OCI-M2 (cell line): ENCODE data around the gene ACSM6.
"Not testable (repeated sequence)": the region's sequence is repeated elsewhere in the genome, so short reads cannot be mapped to it uniquely, and the experiment has no call there.

Experiments
- DNase-seq: peaks from one replicate; lab custom pipeline; 2025; ENCODE audit not compliant: unreplicated experiment; lab: John Stamatoyannopoulos, UW

Gene ACSM6

GRCh38 chr10:95193944-95194343, at the start of gene ACSM6:
ACSM6 (plus strand) TSS chr10:95194238; CDS start chr10:95194486, 248 bp downstream.
- DNase-seq, result no peak

- no peak for DNase-seq
These were observed 25.3 kb upstream of the ACSM6 start for GRCh38 chr10:95168694-95169093.

DNA sequence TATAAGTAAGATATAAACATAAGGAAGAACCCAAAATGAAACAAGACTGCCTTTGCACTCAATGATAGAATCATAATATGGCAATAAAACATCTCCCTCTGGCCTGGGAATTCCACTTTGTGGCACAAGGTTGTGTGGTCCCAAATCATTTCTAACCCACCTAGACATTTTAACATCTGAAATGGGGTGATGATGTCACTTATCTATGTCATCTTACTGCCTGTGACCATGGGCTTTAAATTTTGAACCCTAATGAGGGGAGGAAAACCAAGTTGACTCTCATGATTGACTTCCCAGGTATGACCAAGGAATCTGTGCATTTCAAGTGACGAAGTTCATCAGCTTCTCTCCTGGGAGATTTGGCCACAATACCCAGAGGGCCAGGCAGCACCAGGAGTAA, 24.5 kb upstream of the ACSM6 start:
- no peak for DNase-seq

DNA sequence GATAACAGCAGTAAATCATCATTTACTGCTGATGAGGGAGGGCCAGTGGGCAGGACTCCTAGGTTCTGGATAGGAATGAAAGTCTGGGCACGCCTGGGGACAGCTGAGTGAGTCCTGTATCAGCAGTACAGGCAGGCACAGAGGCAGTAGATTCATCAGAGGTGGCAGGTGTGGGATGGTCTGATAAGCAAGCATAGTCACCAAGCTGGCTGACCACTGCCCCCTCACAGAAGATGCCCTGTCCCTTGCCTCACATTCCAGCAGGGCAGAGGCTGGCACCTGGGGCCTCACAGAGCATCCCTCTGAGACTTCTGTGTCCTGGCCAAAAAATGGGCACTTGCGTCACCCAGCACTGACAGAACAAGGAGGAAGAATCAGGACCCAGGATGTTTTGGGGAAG, 23.2 kb upstream of the ACSM6 start:
- no peak for DNase-seq

DNA sequence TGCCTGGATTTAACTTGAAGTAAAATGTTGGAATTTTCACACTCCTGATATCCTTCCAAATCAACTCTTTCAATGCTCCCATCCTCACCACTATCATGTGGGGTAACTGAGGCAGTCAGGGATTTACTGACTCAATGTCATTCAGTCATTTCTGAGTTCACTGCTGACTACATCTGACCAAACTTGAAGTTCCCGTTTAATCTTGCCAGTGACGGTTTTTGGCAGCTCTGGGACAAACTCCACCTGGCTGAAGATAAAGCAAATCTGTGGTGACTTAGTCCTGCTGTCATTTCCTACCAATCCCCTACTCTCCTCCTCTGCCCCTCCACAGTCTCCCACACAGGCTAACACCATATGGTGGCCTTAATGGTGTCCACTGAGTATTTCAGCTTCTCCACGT, 22.7 kb upstream of the ACSM6 start:
- no peak for DNase-seq

GRCh38 chr10:95172851-95173250, 21.2 kb upstream of the ACSM6 start:
- no peak for DNase-seq

DNA sequence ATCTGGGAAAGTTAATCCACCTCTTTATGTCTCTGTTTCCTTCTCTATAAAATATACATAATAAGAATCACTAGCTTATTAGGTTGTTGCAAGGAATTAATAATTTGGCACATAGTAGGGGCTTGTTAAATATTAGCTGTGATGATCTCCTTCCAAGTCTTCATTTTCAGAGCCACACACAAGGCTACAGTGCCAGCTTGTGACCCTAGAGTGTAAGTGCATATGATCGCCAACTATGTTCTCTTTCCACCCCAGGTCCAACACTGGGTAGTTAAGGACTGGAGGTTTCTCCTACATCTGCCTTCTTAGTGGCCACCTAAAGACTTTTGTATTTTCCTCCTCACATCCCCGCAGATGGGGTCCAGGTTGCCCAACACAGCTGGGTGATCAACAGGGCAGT, 17.9 kb upstream of the ACSM6 start:
- DNase-seq, result no peak

DNA sequence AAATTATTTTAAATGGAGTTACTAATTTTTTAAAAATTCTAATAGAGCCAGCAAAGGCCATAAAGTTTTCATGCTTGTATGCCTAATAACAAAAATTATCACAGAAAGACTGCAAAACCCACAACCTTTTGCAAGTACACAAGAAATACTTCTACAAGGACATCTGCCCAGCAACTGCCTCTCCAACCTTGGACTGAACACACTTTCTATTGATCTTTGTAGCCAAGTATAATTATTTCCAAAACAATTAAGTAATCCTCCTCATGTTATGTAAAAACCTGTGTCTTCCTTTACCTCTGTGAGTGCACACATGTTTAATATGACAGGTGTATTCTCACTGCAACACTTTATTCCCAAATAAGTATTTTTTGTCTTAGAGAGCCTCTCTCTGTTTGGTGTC, 16.6 kb upstream of the ACSM6 start:
- no peak for DNase-seq

DNA sequence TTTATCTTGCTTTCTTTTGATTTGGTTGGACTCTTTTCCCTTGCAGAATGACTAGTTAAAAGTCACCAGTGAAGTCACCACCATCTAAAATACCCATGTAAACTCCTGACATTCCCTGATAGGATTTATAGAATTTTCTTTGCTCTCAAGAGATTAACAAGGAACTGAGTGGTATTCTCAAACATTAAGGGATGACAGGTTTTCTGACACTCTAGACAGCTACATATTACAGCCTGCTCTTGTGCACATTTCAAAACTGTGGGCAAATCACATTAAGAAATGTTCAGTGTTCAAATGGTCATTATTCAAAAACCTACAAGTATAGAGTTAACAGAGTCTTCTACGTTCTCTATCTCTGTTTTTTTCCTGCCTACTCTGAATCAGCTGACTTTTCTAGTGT, 15.8 kb upstream of the ACSM6 start:
- DNase-seq, result no peak

DNA sequence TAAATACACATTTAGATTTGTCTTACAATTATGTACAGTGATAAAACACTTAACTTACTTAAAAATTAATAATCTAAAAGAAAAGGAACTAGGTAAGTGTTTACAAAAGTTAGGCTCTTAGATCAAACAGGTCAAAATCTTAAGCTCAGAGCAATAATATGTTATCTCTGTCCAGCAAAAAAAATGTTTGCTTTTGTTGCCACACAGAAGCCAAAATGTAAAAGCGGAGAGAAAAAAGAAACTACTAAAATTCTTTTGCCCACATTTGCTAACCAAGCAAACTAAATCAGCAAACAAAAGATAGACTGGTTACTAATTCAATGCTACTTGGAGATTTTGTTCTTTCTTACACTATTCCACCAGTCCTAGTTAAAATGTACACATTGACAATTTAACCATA, 15.2 kb upstream of the ACSM6 start:
- no peak for DNase-seq

DNA sequence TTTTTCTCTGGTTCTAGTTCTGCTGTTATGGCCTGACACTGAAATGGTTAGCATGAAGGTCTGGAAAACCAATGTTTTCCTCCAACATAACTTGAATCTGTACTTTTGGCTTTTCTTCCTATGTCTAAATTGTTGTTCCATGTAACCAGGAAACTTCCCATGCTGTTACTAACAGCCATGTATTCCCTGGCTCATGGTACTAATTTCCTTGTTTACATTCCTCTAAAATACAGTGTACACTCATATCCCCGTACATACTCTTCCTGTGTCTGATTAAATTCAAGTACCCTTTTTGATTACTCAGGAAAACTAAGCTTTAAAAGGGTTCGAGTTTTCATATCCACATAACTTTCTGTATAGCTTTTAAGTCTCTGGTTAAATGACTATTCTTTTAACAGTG, 12.3 kb upstream of the ACSM6 start:
- DNase-seq, result no peak

- no peak for DNase-seq
These were observed 10.5 kb upstream of the ACSM6 start for GRCh38 chr10:95183271-95184230.

DNA sequence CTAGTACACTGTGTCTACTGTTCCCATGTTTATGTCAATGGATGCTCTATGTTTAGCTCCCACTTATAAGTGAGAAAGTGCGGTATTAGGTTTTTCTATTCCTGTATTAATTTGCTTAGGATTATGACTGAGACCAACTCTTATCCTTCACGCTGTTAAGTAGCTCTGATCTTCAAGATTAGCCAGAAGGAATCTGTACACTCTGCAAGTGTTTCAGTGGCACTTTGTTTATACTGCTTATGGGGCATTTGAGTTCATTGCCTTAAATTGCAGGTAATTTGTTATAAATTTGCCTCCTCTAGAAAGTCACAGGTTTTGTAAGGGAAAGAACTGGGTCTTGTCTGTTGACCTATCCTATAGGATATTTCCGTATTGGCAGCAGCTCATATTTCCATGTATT, 6.4 kb upstream of the ACSM6 start:
- DNase-seq, result no peak

GRCh38 chr10:95188593-95188992, 5.4 kb upstream of the ACSM6 start:
- no peak for DNase-seq

DNA sequence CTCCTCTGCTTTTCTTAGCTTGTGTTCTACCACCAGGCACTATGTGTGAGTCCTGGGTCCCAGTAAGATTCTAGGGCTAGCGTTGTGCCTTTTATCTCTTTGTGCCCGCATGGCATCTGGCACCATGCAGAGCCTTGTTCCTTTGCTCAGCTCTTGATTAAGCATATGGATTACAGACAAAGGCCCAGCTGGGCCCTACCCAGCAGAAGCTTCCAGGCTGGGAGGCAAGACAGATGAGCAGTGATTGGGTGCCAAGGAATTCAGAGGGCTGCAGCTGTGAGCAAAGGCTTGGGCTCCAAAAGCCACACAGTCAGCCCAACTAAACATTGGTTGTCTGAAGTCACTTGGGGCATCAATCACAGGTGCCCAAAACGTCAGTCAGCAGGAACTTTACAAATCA, 2.0 kb downstream of the ACSM6 start:
- no peak for DNase-seq

- no peak for DNase-seq
These were observed 7.7 kb downstream of the ACSM6 start for GRCh38 chr10:95201736-95202135.

GRCh38 chr10:95202865-95203264, 8.8 kb downstream of the ACSM6 start:
- not testable (repeated sequence) for DNase-seq

DNA sequence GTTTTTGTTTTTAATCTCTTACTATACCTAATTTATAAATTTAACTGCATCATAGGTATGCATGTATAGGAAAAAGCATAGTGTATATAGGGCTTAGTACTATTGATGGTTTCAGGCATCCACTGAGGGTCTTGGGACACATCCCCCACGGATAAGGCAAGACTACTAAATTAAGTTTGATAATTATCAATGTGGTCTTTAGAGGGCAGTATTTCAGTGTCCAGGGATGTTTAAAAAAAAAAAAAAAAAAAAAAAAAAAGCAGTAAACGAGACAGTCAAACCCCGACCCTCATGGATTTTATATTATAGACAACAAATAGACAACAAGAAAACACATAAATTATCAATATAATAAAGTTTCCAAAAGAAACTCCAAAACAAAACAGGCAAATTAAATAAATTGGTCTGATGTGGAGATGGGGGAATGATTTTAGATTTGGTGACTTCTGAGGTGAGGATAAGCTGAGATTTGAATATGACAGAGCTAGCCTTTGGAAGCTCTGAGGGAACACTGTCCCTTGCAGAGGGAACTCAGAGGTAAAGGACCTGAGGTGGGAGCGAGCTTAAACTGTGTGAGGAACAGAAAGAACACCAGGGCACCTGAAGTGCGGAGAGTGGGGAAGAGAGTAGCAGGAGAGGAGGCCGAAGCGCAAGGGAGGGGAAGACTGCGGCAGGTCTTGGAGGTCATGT, 14.8 kb downstream of the ACSM6 start:
- no peak for DNase-seq

DNA sequence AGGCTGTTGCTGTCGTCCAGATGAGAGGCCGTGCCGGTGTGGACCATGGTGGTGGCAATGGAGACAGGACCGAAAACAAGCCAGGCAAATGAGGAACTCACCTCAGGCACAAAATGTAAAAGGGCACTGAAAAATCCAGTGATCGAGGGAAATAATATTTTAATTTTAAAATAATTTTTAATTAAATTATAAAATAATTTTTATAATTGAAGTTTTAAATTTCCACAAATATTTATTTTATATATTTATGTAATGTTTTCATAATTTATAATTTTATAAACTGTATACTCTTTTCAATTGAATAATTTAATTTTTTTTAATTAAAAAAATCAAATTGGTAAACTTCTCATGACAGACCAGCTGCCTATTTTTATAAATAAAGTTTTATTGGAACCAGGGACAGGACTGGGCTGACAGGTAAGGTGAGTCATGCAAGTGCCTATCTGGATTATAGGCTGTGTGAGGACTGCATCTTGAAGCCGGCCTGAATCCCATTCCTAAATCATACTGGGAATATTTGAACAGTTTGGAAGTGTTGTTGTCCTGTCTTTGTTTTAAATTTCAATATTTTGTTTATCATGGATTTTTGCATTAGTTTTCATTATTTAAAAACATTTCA, 15.6 kb downstream of the ACSM6 start:
- DNase-seq, result no peak

- no peak for DNase-seq
These were observed 17.7 kb downstream of the ACSM6 start for GRCh38 chr10:95211606-95212279.

- no peak for DNase-seq
These were observed 20.3 kb downstream of the ACSM6 start for GRCh38 chr10:95214369-95214768.
